GM12891 (cell line): ENCODE measurements around the gene SEMA5A.

Experiments
- DNase-seq: peaks from one replicate; pipeline ENCODE4 v3.0.0; 2011; ENCODE audit warnings: low spot score; ENCODE audit not compliant: insufficient read length
- FAIRE-seq: peaks from 2 replicates; lab custom pipeline; 2011; peaks lifted over from hg19 to GRCh38; lab: Jason Lieb, UNC
- PAX5 ChIP-seq: IDR thresholded peaks from 2 replicates; pipeline ENCODE4 v1.6.1; 2011; ENCODE audit warnings: low read length, moderate library complexity, mild to moderate bottlenecking; ENCODE audit not compliant: insufficient read depth, severe bottlenecking
- POLR2A ChIP-seq: IDR thresholded peaks from 2 replicates; pipeline ENCODE4 v1.6.1; 2011; ENCODE audit warnings: low read depth, low read length, control low read depth
- POLR2AphosphoS5 ChIP-seq: IDR thresholded peaks from 2 replicates; pipeline ENCODE4 v1.6.1; 2011; ENCODE audit warnings: low read depth, low read length, control low read depth
- POU2F2 ChIP-seq: IDR thresholded peaks from 2 replicates; pipeline ENCODE4 v1.6.1; 2011; ENCODE audit warnings: low read depth, mild to moderate bottlenecking, control low read depth, low read length, moderate library complexity
- SPI1 ChIP-seq: IDR thresholded peaks from 2 replicates; pipeline ENCODE4 v1.6.1; 2011; ENCODE audit warnings: low read depth, low read length, control low read depth
- TAF1 ChIP-seq: IDR thresholded peaks from 2 replicates; pipeline ENCODE4 v1.6.1; 2011; ENCODE audit warnings: low read depth, low read length, control low read depth

Gene SEMA5A

DNA sequence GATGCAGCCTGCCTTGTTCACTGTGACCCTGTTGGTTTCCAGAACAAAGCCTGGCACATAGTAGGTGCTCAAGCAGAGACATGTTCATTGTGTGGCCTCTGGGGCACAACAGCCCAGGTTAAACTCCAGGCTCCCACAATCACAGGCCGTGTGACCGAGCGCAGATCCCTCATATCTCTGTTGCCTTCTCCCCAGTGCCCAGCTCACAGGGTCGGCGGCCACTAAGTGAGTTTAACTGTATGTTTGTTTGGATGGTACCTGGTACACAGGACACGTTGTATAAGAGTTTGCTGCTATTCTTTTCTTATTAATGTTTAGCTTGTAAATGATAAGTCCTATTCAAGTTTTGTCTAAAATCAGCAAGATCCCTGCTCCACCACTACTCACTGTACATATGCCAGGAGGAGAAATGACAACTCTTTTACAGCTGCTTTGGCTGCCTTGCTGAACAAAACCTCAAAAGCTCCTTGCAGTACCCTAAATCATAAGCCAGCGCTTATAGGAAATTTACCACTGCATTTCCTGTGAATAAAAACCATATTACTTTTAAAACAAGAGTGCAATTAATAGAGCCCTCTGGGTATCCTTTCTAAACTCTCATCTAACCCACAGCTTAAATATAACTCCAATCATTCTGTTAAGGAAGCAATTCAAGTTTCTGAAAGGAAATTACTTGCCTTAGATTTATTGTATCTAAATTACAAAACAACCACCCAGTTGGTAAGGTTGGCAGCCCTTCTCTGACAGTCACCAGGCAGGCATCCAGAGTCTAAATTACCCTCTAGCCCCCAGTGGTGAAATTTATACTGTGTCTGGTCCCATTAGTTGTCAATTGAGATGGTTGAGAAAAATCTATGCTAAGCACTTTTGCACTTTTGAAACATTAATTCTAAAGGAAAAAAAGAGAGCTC is 379.4 kb downstream of the SEMA5A start:
- DNase-seq (no peak), FAIRE-seq (no peak)
- TF ChIP-seq TAF1 (no peak), POLR2AphosphoS5 (no peak), POU2F2 (no peak)

DNA sequence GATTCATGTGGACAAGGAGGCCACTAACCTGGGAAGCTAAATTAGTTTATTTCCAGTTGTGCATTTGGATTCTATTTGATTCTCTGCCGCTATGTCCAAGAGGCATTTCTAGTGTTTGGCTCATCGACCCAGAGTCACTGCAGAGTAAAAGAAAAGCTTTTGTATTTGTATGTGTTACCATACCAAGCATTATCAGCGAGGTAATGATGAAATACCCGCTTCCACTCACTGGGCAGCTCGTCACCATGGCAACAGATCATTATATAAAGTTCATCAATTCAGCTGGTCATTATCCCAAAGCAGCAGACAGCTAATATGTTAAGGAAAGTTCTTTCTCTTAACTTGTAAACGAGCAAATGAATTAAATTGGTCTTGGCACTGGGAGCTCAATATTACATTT is 380.3 kb downstream of the SEMA5A start:
- TF ChIP-seq PAX5 (no peak), TAF1 (no peak), POLR2AphosphoS5 (no peak), POLR2A (no peak), POU2F2 (no peak), SPI1 (no peak)
- FAIRE-seq (no peak), DNase-seq (no peak)

DNA sequence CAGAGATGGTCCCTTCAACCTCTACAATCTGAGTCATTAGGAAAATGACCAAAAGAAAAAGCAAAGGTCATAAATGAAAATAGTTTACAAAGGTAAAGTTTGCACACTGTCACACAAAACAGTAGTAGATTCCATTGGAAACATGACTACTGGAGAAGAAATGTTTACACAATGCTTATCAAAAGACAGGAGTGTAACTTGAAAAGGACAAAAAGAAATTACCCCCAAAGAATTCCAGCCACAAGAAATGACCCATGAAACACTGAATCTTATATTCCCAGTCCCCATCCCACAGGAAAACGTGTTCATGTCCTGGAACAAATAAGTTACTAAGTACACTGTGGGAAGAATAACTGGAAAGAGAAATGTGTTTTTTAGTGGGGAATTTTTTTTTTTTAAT is 385.1 kb downstream of the SEMA5A start:
- TF ChIP-seq TAF1 (no peak), PAX5 (no peak), POLR2A (no peak), POU2F2 (no peak), POLR2AphosphoS5 (no peak), SPI1 (no peak)
- FAIRE-seq (no peak), DNase-seq (no peak)

DNA sequence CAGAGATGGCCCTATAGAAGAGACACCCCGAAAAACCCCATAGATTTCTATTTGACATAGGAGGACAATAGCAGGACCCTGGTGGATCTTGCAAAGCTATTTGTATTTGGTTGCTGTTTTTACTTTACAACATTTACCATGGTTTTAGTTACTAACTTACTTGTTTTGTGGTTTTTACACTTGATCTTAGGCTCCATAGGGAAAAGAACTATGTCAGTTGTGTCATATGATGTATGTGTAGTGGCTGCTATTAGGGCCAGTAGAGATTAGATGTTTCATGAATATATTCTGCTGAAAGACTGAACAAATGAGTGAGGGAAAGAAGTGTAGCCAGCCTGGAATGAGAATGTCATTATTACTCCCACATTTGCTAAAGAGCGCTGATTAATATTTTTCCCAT is 388.1 kb downstream of the SEMA5A start:
- TF ChIP-seq POU2F2: no peak
- TF ChIP-seq SPI1: no peak
- TF ChIP-seq PAX5: no peak
- no peak for TF ChIP-seq TAF1
- no peak for TF ChIP-seq POLR2A
- TF ChIP-seq POLR2AphosphoS5: no peak
- no peak for DNase-seq

DNA sequence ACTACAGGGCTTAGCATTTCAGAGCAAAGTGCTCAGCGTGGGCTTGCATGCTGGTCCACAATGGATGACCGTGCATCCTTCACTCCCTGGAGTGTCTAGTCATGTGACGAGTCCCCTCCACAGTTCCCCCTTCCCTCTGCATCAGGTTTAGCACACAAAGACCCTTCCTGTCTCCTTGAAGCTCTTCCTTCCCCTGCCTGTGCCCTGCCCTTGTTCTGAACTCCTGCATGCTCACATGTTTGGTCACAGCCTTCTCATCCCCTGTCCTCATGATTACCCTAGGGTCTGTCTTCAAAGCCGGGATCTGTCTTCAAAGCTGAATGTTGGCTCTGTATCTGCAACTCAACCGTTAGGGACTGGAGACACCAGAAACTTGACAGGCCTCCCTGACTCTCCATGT is 388.9 kb downstream of the SEMA5A start:
- DNase-seq: no peak
- no peak for TF ChIP-seq SPI1
- FAIRE-seq: no peak

More for the DNA sequence above, 388.1 kb downstream of the SEMA5A start:
- FAIRE-seq: no peak

DNA sequence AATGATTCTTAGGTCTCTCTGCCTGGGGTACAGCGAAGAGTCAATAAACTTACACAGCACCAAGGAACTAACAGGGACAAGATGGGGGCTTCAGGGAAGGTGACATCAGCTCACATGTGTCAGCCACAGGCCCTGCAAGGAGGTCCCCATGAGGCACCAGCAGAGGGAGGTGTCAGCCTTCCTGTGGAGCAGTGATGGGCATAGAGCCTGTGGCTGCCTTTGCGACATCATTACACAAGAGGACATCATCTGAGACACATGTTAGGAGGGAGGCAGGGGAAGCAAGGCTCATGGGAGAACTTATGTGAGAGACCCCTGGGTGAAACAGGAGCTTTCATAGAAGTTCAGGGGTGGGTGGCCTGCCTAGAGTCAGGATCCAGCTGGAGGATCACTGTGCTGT is 389.6 kb downstream of the SEMA5A start:
- no peak for FAIRE-seq
- TF ChIP-seq SPI1 (no peak), TAF1 (no peak)
- peak; percentile 10 for DNase-seq

DNA sequence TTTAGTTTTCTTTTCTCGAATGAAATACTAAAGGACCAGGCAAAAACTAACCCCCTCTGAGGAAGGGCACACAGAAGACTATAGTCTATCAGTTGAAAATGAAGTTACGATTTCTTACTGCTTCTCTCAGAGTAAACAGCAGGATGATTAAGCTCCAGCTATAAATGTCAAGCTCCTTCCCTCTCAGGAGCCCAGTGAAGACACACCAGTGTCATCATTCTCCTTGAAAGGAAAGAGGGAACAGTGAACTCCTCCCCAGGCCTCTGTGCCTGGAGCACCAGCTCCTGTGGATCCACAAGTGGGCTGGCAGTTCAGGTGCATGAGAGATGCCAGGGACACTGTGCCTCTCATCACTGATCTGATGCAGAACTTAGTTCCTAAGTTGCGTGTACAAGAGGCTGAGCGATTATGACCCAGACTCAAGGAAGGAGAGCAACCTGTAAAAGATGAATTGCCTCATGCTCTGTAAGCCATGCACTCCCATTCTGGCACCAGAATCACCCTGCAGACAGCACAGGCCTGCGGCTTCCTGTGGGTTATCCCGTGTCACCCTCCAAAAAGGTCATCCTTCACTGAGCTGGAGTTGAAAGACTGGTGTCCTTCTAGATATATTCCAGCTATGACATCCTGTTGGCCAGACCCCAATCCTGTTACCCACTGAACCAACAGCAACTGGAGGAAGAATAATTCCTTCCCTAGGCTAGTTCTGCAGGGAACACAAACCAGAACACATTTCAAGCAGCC is 394.0 kb downstream of the SEMA5A start:
- TF ChIP-seq SPI1 (no peak), POLR2A (no peak), TAF1 (no peak), POLR2AphosphoS5 (no peak), POU2F2 (no peak)
- no peak for FAIRE-seq
- DNase-seq: no peak

DNA sequence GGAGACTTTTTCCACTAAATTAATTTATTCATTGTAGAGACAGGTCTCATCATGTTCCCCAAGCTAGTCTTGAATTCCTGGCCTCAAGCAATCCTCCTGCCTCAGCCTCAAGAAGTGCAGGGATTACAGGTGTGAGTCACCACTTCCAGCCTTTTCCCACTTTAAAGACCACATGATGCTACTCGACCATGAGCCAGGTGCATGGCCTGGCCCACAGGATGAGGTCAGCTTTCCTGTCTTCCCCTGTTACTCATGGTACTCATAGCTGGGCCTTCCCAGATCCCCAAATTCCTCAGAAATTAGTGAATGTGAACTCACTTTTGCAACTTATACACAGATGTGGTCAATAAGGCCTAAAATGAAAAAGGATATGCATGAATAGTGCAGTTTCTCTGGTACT is 395.9 kb downstream of the SEMA5A start:
- TF ChIP-seq POLR2A (no peak), SPI1 (no peak), POLR2AphosphoS5 (no peak), TAF1 (no peak), PAX5 (no peak), POU2F2 (no peak)
- FAIRE-seq (no peak), DNase-seq (no peak)

DNA sequence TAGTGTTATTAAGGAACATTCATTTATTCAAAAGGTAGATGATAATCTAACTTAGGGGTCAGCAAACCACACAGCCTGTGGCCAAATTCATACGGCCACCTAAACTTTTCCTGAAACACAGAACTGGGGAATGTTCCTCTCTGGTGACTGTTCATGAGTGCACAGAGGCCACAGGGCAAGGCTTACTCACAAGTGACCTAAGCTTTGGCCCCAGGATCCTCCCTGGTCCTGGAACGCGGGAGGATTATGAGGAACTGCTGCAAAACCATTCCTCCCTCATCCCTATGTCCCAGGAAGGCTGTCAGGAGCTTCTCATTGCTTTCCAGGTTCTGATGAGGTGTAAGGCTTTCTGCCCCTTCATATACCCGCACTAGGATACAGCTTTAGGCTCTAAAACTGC is 397.6 kb downstream of the SEMA5A start:
- no peak for TF ChIP-seq POU2F2
- no peak for TF ChIP-seq TAF1
- TF ChIP-seq POLR2A: no peak
- no peak for TF ChIP-seq POLR2AphosphoS5
- TF ChIP-seq PAX5: no peak
- TF ChIP-seq SPI1: no peak
- FAIRE-seq: no peak
- no peak for DNase-seq

DNA sequence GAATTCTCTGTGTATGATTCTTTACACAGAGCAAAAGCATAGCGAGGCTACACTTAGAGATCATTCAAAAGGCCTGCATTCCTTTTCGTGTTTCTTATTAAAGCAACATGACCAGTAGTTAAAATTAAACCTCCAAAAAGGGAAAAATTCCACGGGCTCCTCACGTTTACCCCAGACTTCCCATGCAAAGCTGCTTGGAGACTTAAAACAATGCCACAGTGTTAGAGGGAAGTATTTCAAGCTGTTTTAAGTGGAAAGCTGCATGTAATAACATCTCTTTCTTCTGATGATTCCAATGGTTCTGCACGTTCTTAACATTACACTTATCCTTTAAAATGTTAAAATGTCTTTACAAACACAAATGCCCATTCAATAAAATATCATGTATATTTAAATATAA is 405.2 kb downstream of the SEMA5A start:
- no peak for TF ChIP-seq POLR2AphosphoS5
- FAIRE-seq (no peak), DNase-seq (no peak)
